GM12872 (cell line): Measurements from ENCODE around the gene MCAM.

Experiments
- TF ChIP-seq, protein P1 (sequence below): IDR thresholded peaks from 3 replicates; pipeline ENCODE4 v1.5.1; 2011; ENCODE audit warnings: low read depth, mild to moderate bottlenecking, low read length, moderate library complexity; ENCODE audit not compliant: insufficient read depth

MCAM gene

DNA sequence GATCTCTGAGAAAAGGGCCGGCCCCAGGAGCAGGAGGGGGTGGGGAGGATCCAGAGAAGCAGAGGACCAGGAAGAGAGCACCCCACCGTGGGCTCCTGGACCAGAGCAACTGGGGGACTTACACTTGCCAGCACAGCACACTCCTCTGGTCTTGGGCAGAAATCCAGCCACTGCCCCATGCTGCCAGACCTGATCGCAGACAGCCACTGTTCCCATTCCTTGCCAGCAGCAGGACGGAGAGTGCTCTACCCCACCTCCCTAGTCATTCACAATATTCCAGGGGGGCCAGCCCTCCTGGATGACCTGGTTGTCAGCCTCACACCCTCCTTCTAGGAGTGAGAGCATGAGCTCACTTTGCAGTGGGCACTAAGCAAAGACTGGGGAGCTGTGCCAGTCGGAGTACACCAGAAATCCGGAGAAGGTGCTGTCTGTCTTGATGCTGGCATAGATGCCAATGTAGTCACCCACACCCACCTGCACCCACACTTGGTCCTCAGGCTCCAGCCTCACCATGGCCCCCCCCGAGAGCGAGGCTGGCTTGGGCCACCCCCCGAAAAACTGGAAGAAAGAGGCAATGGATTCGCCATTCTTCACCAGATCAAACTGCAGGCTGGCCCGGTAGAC, 22.1 kb upstream of the MCAM start:
- TF ChIP-seq, protein P1, sequence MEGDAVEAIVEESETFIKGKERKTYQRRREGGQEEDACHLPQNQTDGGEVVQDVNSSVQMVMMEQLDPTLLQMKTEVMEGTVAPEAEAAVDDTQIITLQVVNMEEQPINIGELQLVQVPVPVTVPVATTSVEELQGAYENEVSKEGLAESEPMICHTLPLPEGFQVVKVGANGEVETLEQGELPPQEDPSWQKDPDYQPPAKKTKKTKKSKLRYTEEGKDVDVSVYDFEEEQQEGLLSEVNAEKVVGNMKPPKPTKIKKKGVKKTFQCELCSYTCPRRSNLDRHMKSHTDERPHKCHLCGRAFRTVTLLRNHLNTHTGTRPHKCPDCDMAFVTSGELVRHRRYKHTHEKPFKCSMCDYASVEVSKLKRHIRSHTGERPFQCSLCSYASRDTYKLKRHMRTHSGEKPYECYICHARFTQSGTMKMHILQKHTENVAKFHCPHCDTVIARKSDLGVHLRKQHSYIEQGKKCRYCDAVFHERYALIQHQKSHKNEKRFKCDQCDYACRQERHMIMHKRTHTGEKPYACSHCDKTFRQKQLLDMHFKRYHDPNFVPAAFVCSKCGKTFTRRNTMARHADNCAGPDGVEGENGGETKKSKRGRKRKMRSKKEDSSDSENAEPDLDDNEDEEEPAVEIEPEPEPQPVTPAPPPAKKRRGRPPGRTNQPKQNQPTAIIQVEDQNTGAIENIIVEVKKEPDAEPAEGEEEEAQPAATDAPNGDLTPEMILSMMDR: no peak

DNA sequence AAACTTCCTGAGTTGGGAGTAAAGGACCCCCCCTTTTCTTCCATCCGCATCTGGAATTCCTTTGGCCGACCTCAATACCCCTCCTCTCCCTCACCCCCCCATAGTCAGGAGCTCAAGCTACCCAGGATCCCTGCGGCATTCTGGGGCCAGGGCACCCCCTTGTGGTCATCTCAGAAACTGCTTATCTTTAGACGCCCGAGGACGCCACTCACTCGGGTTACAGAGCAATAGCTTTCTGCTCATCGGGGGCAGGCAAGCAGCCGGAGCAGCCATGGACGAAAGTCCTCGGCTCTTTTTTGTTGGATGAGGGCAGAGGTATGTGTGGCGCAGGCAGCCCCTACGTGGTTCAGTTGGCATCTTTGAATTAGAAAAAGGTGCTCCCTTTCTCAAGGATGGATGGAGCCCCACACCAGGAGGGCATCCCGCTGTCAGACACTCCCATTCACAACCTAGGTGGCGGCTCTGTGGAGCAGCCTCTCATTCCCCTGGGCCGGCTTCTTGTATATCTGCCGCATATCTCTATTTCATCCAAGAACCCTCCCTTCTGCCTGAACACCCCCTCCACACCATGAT, 21.5 kb upstream of the MCAM start:
- TF ChIP-seq, protein P1: peak; percentile 80

DNA sequence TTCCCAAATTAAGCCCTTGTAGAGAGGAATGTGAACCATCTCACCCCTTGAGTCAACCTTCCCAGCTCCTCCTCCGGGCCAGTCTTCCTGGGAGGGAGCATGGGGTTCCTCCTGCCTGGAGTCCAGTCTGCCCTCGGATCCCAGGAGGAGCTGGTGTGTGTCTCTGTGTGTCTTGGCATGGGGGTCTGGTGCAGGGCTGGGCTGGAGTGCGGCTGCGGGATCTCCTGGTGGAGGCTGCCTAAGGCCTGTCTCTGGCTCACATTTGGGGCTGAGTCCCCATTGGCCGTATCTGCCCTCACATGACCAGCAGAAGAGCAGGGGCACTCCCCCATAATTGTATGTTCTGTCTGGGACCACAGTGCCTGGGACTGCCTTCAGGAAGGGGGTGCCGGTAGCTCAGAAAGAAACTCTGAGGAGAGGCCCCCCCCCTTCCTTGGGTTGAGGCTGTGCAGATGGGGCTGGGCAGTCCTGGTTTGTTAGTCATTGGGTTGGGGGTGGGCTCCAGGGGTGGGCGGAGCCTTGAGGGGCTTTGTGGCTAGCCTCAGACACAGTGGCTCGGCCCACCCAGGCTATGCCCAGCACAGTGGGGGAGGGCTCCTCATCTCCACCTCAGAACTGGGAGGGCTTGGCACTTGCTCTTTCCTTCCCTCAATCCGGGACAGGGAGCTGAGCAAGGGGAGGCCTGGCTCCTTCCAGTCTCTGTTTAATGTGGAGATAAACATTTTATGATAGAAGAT, 20.8 kb upstream of the MCAM start:
- TF ChIP-seq, protein P1: no peak

DNA sequence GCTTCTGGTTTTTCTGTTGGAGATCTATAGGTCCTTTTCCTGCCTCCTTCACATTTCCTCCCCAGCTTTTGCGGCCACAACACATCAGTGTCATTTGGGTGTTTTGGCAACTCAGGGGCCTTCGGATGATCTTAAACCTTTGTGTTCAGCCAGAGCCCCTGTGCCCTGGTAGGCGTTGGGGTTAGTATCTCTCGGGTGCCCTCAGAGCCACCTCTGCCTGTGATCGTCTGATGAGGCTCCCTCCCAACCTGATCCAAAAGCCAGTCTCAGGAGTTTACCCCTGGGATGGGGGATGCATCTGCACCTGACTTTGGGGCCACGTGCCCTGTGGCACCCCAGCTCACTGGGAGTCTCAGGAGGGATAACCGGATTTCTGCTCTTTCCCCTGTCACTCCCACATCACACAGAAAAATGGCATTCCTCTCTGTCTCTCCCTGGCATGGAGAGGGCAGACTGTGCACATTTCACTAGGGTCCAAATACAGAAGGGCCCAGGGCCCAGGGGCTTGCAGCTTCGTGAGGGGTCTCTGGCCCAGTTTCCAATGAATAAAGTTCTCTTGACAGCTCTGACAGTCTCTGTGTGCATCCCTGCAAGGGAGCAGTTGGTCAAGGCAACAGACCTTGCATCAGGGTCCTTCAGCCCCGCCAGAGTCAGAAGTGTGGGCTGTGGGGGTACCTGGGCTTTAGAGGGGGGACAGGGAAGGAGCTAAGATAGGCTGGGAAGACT, 20.0 kb upstream of the MCAM start:
- TF ChIP-seq, protein P1: no peak

DNA sequence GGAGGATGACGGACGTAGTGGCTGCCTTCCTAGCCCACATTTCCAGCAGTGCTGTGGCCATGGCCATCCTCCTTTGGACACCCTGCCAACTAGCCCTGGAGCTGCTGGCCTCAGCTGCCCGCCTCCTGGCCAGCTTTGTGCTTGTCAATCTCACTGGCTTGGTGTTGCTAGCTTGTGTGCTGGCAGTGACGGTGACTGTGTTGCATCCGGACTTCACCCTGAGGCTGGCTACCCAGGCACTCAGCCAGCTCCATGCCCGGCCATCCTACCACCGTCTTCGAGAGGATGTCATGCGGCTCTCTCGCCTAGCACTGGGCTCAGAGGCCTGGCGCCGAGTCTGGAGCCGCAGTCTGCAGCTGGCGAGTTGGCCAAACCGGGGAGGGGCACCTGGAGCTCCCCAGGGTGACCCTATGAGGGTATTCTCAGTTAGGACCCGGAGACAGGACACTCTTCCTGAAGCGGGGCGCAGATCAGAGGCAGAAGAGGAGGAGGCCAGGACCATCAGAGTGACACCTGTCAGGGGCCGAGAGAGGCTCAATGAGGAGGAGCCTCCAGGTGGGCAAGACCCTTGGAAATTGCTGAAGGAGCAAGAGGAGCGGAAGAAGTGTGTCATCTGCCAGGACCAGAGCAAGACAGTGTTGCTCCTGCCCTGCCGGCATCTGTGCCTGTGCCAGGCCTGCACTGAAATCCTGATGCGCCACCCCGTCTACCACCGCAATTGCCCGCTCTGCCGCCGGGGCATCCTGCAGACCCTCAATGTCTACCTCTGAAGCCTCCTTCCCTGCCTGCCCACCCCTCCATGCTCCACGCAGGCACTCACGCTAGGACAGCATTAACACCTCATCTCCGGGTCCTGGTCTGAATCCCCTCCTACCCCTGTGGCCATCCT, 19.0 kb upstream of the MCAM start:
- TF ChIP-seq, protein P1: no peak

DNA sequence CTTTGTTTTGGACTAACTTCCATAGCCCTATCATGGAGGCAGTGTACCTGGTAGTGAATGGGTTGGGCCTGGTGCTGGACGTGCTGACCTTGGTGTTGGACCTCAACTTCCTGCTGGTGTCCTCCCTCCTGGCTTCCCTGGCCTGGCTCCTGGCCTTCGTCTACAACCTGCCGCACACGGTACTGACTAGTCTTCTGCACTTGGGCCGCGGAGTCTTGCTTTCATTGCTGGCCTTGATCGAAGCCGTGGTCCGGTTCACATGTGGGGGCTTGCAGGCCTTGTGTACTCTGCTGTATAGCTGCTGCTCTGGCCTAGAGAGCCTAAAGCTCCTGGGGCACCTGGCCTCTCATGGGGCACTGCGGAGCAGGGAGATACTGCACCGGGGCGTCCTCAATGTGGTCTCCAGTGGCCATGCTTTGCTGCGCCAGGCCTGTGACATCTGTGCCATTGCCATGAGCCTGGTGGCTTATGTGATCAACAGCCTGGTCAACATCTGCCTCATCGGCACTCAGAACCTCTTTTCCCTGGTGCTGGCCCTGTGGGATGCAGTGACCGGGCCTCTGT, 18.2 kb upstream of the MCAM start:
- TF ChIP-seq, protein P1: no peak
